ENCODE results near the gene DDB1. TPM values are rescaled to one million over a fixed set of nuclear protein-coding genes. Genes with fewer than 3 reads are reported as not detected.

Gene DDB1
- total and polyA plus RNA-seq, 2 of the 13 experiments (the other 11 are each of a cell fraction or from before 2014, with no cell fraction given), result 217 to 266 TPM

DNA sequence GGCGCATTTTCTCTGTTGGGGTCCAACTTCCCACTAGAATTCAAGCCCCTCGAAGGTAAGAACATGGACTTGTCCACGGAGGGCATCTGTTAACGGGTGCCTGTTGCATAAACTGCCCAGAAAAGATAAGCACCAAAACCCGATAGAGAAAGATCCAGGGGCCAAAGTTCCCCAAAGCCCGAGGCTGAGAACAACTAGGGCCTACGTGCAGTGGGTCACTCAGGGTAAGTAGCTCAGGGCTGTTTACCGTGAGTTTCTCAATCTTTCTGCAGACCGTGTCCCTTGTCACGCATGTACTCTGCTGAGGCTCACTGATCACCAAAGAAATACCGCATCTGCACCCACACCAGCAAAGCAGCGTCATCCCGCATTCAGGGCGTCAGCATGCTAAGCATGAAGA is 67.5 kb downstream of the DDB1 start (continued):
- TF ChIP-seq RNF2 (conservative IDR thresholded peaks at IDR 0.05; ENCODE audit: low read depth), result no peak
- no peak for TF ChIP-seq XBP1 (CRISPR knock-in tag; IDR thresholded peaks at IDR 0.05)
- TF ChIP-seq, protein P1, sequence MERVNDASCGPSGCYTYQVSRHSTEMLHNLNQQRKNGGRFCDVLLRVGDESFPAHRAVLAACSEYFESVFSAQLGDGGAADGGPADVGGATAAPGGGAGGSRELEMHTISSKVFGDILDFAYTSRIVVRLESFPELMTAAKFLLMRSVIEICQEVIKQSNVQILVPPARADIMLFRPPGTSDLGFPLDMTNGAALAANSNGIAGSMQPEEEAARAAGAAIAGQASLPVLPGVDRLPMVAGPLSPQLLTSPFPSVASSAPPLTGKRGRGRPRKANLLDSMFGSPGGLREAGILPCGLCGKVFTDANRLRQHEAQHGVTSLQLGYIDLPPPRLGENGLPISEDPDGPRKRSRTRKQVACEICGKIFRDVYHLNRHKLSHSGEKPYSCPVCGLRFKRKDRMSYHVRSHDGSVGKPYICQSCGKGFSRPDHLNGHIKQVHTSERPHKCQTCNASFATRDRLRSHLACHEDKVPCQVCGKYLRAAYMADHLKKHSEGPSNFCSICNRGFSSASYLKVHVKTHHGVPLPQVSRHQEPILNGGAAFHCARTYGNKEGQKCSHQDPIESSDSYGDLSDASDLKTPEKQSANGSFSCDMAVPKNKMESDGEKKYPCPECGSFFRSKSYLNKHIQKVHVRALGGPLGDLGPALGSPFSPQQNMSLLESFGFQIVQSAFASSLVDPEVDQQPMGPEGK (CRISPR knock-in tag; IDR thresholded peaks at IDR 0.05), result no peak
- no peak for TF ChIP-seq ZNF614 (CRISPR knock-in tag; IDR thresholded peaks at IDR 0.05; ENCODE audit: borderline replicate concordance)
- no peak for TF ChIP-seq ZNF781 (CRISPR knock-in tag; IDR thresholded peaks at IDR 0.05; ENCODE audit: borderline replicate concordance, not compliant biosample characterization)
- no peak for TF ChIP-seq ZFP90 (CRISPR knock-in tag; IDR thresholded peaks at IDR 0.05; ENCODE audit: borderline replicate concordance)
- TF ChIP-seq SAFB2 (CRISPR knock-in tag; IDR thresholded peaks at IDR 0.05; ENCODE audit: borderline replicate concordance, low read depth), result no peak
- no peak for TF ChIP-seq ZNF292 (CRISPR knock-in tag; IDR thresholded peaks at IDR 0.05; ENCODE audit: borderline replicate concordance, low read depth)
- TF ChIP-seq, protein P2, sequence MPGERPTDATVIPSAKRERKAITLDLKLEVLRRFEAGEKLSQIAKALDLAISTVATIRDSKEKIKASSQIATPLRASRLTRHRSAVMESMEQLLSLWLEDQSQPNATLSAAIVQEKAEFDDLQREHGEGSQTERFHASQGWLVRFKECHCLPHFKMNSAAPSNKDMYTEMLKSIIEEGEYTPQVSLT (CRISPR knock-in tag; IDR thresholded peaks at IDR 0.05; ENCODE audit: borderline replicate concordance, low read depth), result no peak
- TF ChIP-seq, protein P3, sequence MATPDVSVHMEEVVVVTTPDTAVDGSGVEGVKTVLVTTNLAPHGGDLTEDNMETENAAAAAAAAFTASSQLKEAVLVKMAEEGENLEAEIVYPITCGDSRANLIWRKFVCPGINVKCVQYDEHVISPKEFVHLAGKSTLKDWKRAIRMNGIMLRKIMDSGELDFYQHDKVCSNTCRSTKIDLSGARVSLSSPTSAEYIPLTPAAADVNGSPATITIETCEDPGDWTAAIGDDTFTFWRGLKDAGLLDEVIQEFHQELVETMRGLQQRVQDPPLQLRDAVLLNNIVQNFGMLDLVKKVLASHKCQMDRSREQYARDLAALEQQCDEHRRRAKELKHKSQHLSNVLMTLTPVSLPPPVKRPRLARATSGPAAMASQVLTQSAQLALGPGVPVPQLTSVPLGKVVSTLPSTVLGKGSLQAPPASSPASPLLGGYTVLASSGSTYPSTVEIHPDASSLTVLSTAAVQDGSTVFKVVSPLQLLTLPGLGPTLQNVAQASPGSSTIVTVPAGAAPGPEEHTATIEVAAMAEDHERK (CRISPR knock-in tag; IDR thresholded peaks at IDR 0.05; ENCODE audit: low read depth), result no peak
- no peak for TF ChIP-seq ZNF572 (CRISPR knock-in tag; IDR thresholded peaks at IDR 0.05)
- TF ChIP-seq, protein P4, sequence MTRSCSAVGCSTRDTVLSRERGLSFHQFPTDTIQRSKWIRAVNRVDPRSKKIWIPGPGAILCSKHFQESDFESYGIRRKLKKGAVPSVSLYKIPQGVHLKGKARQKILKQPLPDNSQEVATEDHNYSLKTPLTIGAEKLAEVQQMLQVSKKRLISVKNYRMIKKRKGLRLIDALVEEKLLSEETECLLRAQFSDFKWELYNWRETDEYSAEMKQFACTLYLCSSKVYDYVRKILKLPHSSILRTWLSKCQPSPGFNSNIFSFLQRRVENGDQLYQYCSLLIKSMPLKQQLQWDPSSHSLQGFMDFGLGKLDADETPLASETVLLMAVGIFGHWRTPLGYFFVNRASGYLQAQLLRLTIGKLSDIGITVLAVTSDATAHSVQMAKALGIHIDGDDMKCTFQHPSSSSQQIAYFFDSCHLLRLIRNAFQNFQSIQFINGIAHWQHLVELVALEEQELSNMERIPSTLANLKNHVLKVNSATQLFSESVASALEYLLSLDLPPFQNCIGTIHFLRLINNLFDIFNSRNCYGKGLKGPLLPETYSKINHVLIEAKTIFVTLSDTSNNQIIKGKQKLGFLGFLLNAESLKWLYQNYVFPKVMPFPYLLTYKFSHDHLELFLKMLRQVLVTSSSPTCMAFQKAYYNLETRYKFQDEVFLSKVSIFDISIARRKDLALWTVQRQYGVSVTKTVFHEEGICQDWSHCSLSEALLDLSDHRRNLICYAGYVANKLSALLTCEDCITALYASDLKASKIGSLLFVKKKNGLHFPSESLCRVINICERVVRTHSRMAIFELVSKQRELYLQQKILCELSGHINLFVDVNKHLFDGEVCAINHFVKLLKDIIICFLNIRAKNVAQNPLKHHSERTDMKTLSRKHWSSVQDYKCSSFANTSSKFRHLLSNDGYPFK (CRISPR knock-in tag; IDR thresholded peaks at IDR 0.05; ENCODE audit: borderline replicate concordance), result no peak; the same call in 1 of the 2 replicates
- no peak for TF ChIP-seq EHMT2 (IDR thresholded peaks at IDR 0.05; ENCODE audit: borderline replicate concordance, low read depth, low read length)
- TF ChIP-seq, protein P5, sequence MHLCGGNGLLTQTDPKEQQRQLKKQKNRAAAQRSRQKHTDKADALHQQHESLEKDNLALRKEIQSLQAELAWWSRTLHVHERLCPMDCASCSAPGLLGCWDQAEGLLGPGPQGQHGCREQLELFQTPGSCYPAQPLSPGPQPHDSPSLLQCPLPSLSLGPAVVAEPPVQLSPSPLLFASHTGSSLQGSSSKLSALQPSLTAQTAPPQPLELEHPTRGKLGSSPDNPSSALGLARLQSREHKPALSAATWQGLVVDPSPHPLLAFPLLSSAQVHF (CRISPR knock-in tag; IDR thresholded peaks at IDR 0.05), result no peak
- TF ChIP-seq, protein P6, sequence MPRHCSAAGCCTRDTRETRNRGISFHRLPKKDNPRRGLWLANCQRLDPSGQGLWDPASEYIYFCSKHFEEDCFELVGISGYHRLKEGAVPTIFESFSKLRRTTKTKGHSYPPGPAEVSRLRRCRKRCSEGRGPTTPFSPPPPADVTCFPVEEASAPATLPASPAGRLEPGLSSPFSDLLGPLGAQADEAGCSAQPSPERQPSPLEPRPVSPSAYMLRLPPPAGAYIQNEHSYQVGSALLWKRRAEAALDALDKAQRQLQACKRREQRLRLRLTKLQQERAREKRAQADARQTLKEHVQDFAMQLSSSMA (CRISPR knock-in tag; IDR thresholded peaks at IDR 0.05), result no peak
- TF ChIP-seq MED13 (CRISPR knock-in tag; IDR thresholded peaks at IDR 0.05), result no peak
- no peak for TF ChIP-seq ZNF10 (CRISPR knock-in tag; IDR thresholded peaks at IDR 0.05; ENCODE audit: borderline replicate concordance, low read depth)
- TF ChIP-seq, protein P7, sequence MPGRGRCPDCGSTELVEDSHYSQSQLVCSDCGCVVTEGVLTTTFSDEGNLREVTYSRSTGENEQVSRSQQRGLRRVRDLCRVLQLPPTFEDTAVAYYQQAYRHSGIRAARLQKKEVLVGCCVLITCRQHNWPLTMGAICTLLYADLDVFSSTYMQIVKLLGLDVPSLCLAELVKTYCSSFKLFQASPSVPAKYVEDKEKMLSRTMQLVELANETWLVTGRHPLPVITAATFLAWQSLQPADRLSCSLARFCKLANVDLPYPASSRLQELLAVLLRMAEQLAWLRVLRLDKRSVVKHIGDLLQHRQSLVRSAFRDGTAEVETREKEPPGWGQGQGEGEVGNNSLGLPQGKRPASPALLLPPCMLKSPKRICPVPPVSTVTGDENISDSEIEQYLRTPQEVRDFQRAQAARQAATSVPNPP (CRISPR knock-in tag; IDR thresholded peaks at IDR 0.05), result no peak
